Ishikawa (cell line): ENCODE results near the gene ARFGAP3.

Experiments
- CEBPB ChIP-seq: IDR thresholded peaks from 2 replicates; pipeline ENCODE4 v1.6.1; 2012
- CREB1 ChIP-seq: IDR thresholded peaks from 2 replicates; pipeline ENCODE4 v1.6.1; 2012; ENCODE audit warnings: low read depth
- EGR1 ChIP-seq: IDR thresholded peaks from 2 replicates; pipeline ENCODE4 v1.6.1; 2012
- EP300 ChIP-seq: IDR thresholded peaks from 2 replicates; pipeline ENCODE4 v1.6.1; 2012; ENCODE audit warnings: borderline replicate concordance
- FOXM1 ChIP-seq: IDR thresholded peaks from 2 replicates; pipeline ENCODE4 v1.6.1; 2012; ENCODE audit warnings: low read depth, borderline replicate concordance
- NFIC ChIP-seq: IDR thresholded peaks from 2 replicates; pipeline ENCODE4 v1.6.1; 2012
- RAD21 ChIP-seq: IDR thresholded peaks from 2 replicates; pipeline ENCODE4 v1.6.1; 2012; ENCODE audit warnings: low read depth
- TAF1 ChIP-seq: IDR thresholded peaks from 2 replicates; pipeline ENCODE4 v1.6.1; 2012; ENCODE audit warnings: low read depth, mild to moderate bottlenecking
- TCF12 ChIP-seq: IDR thresholded peaks from 2 replicates; pipeline ENCODE4 v1.6.1; 2012; ENCODE audit warnings: low read depth
- TEAD4 ChIP-seq: IDR thresholded peaks from 2 replicates; pipeline ENCODE4 v1.6.1; 2012
- YY1 ChIP-seq: IDR thresholded peaks from 2 replicates; pipeline ENCODE4 v1.6.1; 2012; ENCODE audit warnings: low read depth
- ZBTB7A ChIP-seq: IDR thresholded peaks from 2 replicates; pipeline ENCODE4 v1.6.1; 2012; ENCODE audit warnings: low read depth
- TF ChIP-seq, protein P1 (sequence below): IDR thresholded peaks from 2 replicates; pipeline ENCODE4 v1.6.1; 2012
- TF ChIP-seq, protein P2 (sequence below): IDR thresholded peaks from 2 replicates; pipeline ENCODE4 v1.6.1; 2012
- TF ChIP-seq, protein P3 (sequence below): IDR thresholded peaks from 2 replicates; pipeline ENCODE4 v1.6.1; 2012; ENCODE audit warnings: low read depth, mild to moderate bottlenecking

The ARFGAP3 gene

DNA sequence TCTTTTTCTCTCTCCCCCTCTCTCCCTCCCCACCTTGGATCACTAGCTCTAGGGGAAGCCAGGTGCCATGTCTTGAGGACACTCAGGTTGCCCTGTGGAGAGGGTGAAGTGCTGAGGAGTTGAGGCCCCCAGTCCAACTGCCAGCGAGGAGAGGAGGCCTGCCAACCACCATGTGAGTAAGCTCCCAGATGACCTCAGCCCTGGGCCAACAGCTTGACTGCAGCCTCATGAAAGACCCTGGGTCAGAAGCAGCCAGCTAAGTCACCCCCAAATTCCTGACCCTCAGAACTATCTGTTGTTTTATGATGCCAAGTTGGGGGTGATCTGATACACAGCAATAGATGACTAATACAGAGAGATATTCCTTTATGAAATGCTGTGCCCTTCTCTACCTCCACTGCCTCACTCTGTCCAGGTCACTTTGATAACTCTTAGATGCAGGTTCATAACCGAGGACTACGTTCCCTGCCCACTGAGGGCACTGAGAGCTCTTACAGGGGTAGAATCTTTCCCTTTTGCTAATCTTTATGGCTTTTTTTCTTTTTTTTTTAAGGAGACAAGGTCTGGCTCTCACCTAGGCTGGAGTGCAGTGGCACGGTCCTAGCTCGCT lies 8.0 kb downstream of the ARFGAP3 start:
- no peak for TF ChIP-seq TEAD4

DNA sequence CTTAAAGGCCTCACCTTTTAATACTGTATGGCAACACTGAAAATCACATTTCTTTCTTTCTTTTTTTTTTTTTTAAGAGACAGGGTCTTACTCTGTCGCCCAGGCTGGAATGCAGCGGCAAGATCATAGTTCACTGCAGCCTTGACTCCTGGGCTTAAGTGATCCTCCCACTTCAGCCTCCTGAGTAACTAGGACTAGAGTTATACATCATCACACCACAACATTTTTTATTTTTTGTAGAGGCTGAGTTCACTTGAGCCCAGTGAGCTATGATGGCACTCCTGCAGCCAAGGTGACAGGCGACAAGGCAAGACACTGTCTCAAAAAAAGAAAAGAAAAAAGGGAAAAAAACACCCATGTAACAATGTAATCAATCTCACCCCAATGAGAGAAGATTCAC lies 10.0 kb downstream of the ARFGAP3 start:
- TF ChIP-seq CREB1, result no peak
- TF ChIP-seq, protein P1, sequence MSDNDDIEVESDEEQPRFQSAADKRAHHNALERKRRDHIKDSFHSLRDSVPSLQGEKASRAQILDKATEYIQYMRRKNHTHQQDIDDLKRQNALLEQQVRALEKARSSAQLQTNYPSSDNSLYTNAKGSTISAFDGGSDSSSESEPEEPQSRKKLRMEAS, result no peak
- TF ChIP-seq CEBPB, result no peak
- TF ChIP-seq RAD21, result no peak
- no peak for TF ChIP-seq YY1
- no peak for TF ChIP-seq ZBTB7A
- TF ChIP-seq TCF12, result no peak
- TF ChIP-seq FOXM1, result no peak
- no peak for TF ChIP-seq EP300
- TF ChIP-seq, protein P2, sequence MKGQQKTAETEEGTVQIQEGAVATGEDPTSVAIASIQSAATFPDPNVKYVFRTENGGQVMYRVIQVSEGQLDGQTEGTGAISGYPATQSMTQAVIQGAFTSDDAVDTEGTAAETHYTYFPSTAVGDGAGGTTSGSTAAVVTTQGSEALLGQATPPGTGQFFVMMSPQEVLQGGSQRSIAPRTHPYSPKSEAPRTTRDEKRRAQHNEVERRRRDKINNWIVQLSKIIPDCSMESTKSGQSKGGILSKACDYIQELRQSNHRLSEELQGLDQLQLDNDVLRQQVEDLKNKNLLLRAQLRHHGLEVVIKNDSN, result no peak
- TF ChIP-seq TAF1, result no peak

DNA sequence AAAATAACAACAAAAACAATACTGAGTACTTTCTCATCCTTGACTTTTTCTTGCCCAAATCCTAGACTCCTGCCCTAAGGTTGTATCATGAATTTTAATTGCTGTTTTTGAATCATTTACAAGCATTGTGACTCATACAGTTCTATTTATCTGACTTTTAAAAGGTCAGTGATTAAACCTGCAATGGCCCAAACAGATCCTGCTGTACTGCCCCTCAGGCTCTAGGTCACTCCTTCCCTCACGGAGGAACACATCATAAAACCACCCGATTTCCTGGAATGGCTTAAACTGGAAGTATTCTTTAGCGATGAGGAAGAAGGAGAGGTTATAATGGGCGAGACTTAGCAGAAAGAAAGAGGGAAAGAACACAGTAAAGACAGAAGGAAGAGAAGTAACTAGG lies 12.3 kb downstream of the ARFGAP3 start:
- TF ChIP-seq, protein P1, result no peak
- TF ChIP-seq, protein P3, sequence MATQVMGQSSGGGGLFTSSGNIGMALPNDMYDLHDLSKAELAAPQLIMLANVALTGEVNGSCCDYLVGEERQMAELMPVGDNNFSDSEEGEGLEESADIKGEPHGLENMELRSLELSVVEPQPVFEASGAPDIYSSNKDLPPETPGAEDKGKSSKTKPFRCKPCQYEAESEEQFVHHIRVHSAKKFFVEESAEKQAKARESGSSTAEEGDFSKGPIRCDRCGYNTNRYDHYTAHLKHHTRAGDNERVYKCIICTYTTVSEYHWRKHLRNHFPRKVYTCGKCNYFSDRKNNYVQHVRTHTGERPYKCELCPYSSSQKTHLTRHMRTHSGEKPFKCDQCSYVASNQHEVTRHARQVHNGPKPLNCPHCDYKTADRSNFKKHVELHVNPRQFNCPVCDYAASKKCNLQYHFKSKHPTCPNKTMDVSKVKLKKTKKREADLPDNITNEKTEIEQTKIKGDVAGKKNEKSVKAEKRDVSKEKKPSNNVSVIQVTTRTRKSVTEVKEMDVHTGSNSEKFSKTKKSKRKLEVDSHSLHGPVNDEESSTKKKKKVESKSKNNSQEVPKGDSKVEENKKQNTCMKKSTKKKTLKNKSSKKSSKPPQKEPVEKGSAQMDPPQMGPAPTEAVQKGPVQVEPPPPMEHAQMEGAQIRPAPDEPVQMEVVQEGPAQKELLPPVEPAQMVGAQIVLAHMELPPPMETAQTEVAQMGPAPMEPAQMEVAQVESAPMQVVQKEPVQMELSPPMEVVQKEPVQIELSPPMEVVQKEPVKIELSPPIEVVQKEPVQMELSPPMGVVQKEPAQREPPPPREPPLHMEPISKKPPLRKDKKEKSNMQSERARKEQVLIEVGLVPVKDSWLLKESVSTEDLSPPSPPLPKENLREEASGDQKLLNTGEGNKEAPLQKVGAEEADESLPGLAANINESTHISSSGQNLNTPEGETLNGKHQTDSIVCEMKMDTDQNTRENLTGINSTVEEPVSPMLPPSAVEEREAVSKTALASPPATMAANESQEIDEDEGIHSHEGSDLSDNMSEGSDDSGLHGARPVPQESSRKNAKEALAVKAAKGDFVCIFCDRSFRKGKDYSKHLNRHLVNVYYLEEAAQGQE, result no peak
- TF ChIP-seq RAD21, result no peak
- TF ChIP-seq, protein P2, result no peak
- TF ChIP-seq EGR1, result no peak
- TF ChIP-seq CREB1, result no peak
- no peak for TF ChIP-seq EP300
- no peak for TF ChIP-seq YY1
- no peak for TF ChIP-seq FOXM1
- TF ChIP-seq ZBTB7A, result no peak
- TF ChIP-seq TEAD4, result no peak
- TF ChIP-seq CEBPB, result no peak
- TF ChIP-seq NFIC, result no peak
- TF ChIP-seq TAF1, result no peak
- TF ChIP-seq TCF12, result no peak

DNA sequence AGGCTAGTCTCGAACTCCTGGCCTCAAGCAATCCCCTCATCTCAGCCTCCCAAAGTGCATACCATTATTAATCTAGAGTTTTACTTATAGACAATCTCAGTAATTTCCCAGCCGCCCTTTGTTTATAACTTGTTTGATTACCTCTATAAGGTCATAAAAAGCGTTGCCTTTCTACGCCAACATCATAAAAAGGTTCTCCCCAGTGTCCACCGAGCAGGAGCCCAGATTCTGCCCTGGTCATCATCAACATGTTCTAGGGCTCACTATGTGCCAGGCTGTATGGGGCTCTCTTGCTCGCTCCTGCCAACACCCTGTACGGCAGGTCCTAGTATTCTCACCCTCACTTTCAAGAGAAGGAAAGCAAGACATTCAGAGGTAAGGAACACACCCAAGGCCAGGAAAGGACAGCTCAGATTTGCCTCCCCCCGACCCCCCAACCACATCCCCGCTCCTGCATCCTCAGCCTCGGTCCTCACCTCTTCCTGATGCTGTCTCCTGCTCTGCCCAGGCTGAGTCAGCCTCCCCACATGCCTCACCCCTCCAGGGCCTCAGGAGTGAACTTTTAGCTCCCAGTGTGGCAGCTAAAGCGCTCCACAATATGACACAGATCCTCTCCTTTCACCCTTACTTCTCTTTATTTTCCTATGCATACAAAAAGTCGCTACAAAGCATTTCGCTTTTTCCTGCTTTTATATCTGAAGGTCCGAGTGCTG lies 14.3 kb downstream of the ARFGAP3 start:
- TF ChIP-seq, protein P1, result no peak
- TF ChIP-seq ZBTB7A, result no peak
- TF ChIP-seq RAD21, result no peak
- no peak for TF ChIP-seq TAF1
- TF ChIP-seq CREB1, result no peak

DNA sequence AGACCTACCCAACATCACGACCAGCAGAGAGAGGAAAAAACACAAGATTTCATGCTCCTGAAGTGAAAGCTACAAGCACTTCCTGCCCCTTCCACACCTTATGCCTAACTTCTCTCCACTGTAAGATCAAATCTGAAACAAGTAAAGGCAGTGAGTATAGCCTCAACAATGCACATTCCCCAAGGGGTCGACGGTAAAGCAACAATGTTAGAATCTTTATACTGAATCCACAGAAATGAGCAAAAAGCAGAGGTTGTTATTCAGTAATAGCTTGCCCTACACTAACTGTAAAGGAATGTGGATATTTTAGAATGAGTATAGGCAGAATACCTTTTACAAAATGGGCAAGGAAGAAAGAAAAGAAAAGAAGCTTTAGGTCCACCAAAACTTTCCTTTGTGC lies 15.6 kb downstream of the ARFGAP3 start:
- TF ChIP-seq EP300 (no peak), FOXM1 (no peak), NFIC (no peak), TAF1 (no peak), CREB1 (no peak), TEAD4 (no peak), RAD21 (no peak), TCF12 (no peak), EGR1 (no peak), ZBTB7A (no peak), CEBPB (no peak), YY1 (no peak)
- TF ChIP-seq, protein P2, result no peak
- TF ChIP-seq, protein P3, result no peak
- TF ChIP-seq, protein P1, result no peak
